ENCODE data around the gene RFLNA.

DNA sequence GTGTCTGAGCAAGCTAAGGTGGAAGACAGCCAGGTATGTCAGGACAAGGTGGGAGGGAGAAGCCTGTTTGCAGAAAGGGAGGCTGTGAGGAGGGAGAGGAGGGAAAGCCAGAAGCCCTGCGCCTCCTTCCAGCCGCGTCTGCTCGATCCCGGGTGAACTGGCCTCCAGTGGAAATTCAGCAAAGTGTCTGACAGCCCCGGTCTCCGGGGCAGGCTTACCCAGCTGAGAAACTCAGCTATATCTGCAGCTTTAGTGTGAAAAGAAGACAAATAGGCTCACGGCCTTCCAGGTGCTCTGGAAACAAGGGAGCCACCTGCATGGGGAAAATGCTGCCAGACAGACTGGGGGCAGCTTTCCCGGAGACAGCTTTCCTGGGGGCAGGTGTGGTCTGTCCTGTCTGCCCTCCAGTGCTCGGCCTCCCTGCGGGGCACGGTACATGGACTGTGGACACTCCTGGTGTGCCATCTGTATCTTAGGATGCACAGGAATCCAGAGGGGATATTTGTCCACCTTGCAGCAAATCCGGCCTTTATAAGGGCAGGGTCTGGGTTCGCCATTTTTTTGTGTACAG, 6.3 kb downstream of the RFLNA start:
- TF ChIP-seq, protein P1, sequence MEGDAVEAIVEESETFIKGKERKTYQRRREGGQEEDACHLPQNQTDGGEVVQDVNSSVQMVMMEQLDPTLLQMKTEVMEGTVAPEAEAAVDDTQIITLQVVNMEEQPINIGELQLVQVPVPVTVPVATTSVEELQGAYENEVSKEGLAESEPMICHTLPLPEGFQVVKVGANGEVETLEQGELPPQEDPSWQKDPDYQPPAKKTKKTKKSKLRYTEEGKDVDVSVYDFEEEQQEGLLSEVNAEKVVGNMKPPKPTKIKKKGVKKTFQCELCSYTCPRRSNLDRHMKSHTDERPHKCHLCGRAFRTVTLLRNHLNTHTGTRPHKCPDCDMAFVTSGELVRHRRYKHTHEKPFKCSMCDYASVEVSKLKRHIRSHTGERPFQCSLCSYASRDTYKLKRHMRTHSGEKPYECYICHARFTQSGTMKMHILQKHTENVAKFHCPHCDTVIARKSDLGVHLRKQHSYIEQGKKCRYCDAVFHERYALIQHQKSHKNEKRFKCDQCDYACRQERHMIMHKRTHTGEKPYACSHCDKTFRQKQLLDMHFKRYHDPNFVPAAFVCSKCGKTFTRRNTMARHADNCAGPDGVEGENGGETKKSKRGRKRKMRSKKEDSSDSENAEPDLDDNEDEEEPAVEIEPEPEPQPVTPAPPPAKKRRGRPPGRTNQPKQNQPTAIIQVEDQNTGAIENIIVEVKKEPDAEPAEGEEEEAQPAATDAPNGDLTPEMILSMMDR (IDR thresholded peaks at IDR 0.05): no peak
- TF ChIP-seq POLR2AphosphoS5 (IDR thresholded peaks at IDR 0.05): no peak
- no peak for TF ChIP-seq EP300 (IDR thresholded peaks at IDR 0.05)

Measured in sigmoid colon (tissue), 4 donors.